CD4-positive, CD25-positive, alpha-beta regulatory T cell (primary cell): ENCODE data around the gene PCDHGA1. TPM values are rescaled to one million over a fixed set of nuclear protein-coding genes. Genes with fewer than 3 reads are reported as not detected.

Experiments
- ATAC-seq, 2 donors: fragments of 150-1000 bp; cut with Tn5 transposase; one replicate each; pipeline ENCODE4 v1.10.0; 2021; ENCODE audit warnings: low read depth in 2 of 2, moderate number of reproducible peaks in 2 of 2, moderate library complexity in 1 of 2
- DNase-seq, 3 donors: peaks; one replicate each; pipeline versions ENCODE4 v3.0.0 to v3.0.0-alpha.2; 2012 to 2022; ENCODE audit warnings: mixed read lengths in 1 of 3
- H3K27ac ChIP-seq: one replicate; pipeline ENCODE4 v1.7.0; 2013; ENCODE audit warnings: mild to moderate bottlenecking, low read length; ENCODE audit not compliant: insufficient read depth, poor library complexity, severe bottlenecking
- H3K27me3 ChIP-seq: one replicate; pipeline ENCODE4 v1.7.0; 2013; ENCODE audit warnings: low read length; ENCODE audit not compliant: control insufficient read depth, insufficient read depth
- H3K36me3 ChIP-seq: one replicate; pipeline ENCODE4 v1.7.0; 2013; ENCODE audit warnings: mild to moderate bottlenecking, low read length, moderate library complexity; ENCODE audit not compliant: control insufficient read depth, insufficient read depth
- H3K4me1 ChIP-seq: 2 replicates; pipeline ENCODE4 v1.7.0; 2013; ENCODE audit warnings: mild to moderate bottlenecking, low read length; ENCODE audit not compliant: insufficient read depth, control insufficient read depth, poor library complexity, severe bottlenecking
- H3K4me3 ChIP-seq: one replicate; pipeline ENCODE4 v1.7.0; 2013; ENCODE audit warnings: low read depth, mild to moderate bottlenecking, low read length, moderate library complexity
- H3K9me3 ChIP-seq, 2 experiments: 1 replicate in 1 of 2; 2 replicates in 1 of 2; pipeline ENCODE4 v1.7.0; 2013; ENCODE audit warnings: low read length in 2 of 2, mild to moderate bottlenecking in 1 of 2, moderate library complexity in 1 of 2; ENCODE audit not compliant: control insufficient read depth in 2 of 2
- H3K27ac Mint-ChIP-seq, 3 donors: one replicate each; pipeline ENCODE4 v1.8.0; 2020 to 2022; ENCODE audit warnings: mild to moderate bottlenecking in 3 of 3, mixed read lengths in 3 of 3, moderate library complexity in 2 of 3
- H3K27me3 Mint-ChIP-seq: one replicate; pipeline ENCODE4 v1.8.0; 2022; ENCODE audit warnings: mild to moderate bottlenecking, mixed read lengths
- H3K36me3 Mint-ChIP-seq: one replicate; pipeline ENCODE4 v1.8.0; 2020; ENCODE audit warnings: mixed read lengths
- H3K4me1 Mint-ChIP-seq, 4 donors: one replicate each; pipeline ENCODE4 v1.8.0; 2020 to 2022; ENCODE audit warnings: mixed read lengths in 4 of 4, mild to moderate bottlenecking in 1 of 4
- H3K4me3 Mint-ChIP-seq, 4 donors: one replicate each; pipeline ENCODE4 v1.8.0; 2020 to 2022; ENCODE audit warnings: mild to moderate bottlenecking in 4 of 4, mixed read lengths in 4 of 4, moderate library complexity in 3 of 4
- H3K9me3 Mint-ChIP-seq, 7 donors: one replicate each; pipeline ENCODE4 v1.8.0; 2020 to 2022; ENCODE audit warnings: mixed read lengths in 7 of 7, mild to moderate bottlenecking in 3 of 7, moderate library complexity in 2 of 7
- polyA plus RNA-seq, 4 donors: library from polyadenylated mRNA; unstranded; fragments of 300-500 nt; fragmentation: Illumina TruSeq; gene quantifications; one replicate each; pipeline ENCODE4 v1.2.3, GENCODE V29; 2021
- total RNA-seq: library from RNA; stranded (reverse); gene quantifications from one replicate; pipeline ENCODE4 v1.2.3, GENCODE V29; 2022

Gene PCDHGA1
- total and polyA plus RNA-seq, 5 donors from 2014 or later, result 0.06 to 0.10 TPM; not detected in 3

DNA sequence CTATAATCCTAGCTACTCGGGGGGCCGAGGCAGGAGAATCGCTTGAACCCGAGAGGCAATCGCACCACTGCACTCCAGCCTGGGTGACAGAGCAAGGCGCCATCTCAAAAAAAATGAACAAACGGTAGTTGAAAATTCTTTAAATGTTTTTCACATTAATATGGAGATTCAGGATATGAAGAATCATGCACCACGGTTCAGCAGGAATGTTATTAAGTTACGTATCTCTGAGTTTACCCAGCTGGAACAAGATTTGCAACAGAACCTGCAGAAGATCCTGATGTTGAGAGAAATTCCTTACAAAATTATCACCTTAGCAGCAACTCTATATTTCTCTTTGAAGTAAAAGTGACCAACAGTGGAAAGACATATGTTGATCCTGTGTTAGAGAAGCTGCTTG is 110.0 kb downstream of the PCDHGA1 start:
- Histone ChIP-seq H3K9me3 (no peaks in the 10 kb centered on the region), H3K4me3 (no peak overlapping the region), H3K27me3 (peaks cover 3% of the 10 kb centered on the region), H3K27ac (no peak overlapping the region), H3K36me3 (no peaks in the 10 kb centered on the region), H3K4me1 (no peaks in the 10 kb centered on the region)
- Mint-ChIP-seq H3K9me3 (peaks cover 0 to 3% (median 2%) of the 10 kb centered on the region in 7 donors), H3K4me3 (no peak overlapping the region), H3K36me3 (no peaks in the 10 kb centered on the region), H3K4me1 (no peaks in the 10 kb centered on the region), H3K27me3 (peaks cover 9% of the 10 kb centered on the region), H3K27ac (no peak overlapping the region)
- ATAC-seq (no peak), DNase-seq (no peak)

DNA sequence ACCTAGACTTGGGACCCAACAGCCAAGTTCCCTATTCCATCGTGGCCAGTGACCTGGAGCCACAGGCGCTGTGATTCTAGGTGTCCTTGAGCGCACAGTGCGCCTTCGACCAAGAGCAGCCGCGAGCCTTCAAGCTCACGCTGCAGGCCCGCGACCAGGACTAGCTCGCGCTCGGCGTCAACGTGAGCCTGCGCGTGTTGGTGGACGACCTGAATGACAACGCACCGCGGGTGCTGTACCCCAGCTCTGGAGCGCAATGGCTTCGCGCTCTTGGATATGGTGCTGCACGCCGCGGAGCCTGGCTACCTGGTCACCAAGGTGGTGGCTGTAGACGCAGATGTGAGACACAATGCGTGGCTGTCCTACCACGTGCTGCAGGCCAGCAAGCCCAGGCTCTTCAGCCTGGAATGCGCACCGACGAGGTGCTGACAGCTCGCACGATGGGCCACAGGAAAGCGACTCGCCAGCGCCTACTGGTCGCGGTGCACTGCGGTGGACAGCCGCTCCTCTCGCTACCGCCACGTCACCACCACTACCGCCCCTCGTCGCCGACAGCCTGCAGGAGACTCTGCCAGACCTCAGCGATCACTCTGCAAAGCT is 111.4 kb downstream of the PCDHGA1 start:
- no peak for ATAC-seq
- H3K27me3 ChIP-seq, result peaks cover 3% of the 10 kb centered on the region
- no peaks in the 10 kb centered on the region for H3K9me3 ChIP-seq
- Mint-ChIP-seq H3K9me3 (peaks cover 0 to 3% (median 2%) of the 10 kb centered on the region in 7 donors), H3K27me3 (peaks cover 7% of the 10 kb centered on the region), H3K4me3 (no peak overlapping the region), H3K4me1 (no peaks in the 10 kb centered on the region), H3K27ac (no peak overlapping the region), H3K36me3 (no peaks in the 10 kb centered on the region)
- H3K36me3 ChIP-seq, result no peaks in the 10 kb centered on the region
- no peak overlapping the region for H3K27ac ChIP-seq
- H3K4me1 ChIP-seq, result no peaks in the 10 kb centered on the region
- H3K4me3 ChIP-seq, result no peak overlapping the region
- no peak for DNase-seq

DNA sequence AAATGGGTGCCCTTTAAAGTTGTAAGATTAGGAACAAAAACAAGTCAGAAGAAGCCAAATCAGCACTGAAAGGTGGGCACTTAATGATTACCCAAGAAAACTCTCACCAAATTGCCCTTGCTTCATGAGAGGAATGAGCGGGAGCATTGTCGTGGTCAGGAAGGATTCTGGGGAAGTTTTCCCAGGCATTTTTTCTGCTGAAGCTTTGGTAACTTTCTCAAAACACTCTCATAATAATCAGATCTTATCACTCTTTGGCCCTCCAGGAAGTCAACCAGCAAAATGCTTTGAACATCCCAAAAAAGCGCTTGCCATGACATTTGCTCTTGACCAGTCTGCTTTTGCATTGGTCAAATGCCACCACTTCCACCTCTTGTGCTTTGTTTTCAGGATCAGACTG is 135.0 kb downstream of the PCDHGA1 start:
- Histone ChIP-seq H3K4me1 (no peaks in the 10 kb centered on the region), H3K27ac (no peak overlapping the region), H3K9me3 (no peaks in the 10 kb centered on the region), H3K4me3 (no peak overlapping the region), H3K27me3 (peaks cover 2% of the 10 kb centered on the region), H3K36me3 (no peaks in the 10 kb centered on the region)
- Mint-ChIP-seq H3K4me3 (no peak overlapping the region), H3K4me1 (no peaks in the 10 kb centered on the region), H3K9me3 (peaks cover 0 to 9% (median 3%) of the 10 kb centered on the region in 7 donors), H3K27me3 (peaks cover 5% of the 10 kb centered on the region), H3K27ac (no peak overlapping the region), H3K36me3 (no peaks in the 10 kb centered on the region)
- ATAC-seq (no peak), DNase-seq (no peak)

DNA sequence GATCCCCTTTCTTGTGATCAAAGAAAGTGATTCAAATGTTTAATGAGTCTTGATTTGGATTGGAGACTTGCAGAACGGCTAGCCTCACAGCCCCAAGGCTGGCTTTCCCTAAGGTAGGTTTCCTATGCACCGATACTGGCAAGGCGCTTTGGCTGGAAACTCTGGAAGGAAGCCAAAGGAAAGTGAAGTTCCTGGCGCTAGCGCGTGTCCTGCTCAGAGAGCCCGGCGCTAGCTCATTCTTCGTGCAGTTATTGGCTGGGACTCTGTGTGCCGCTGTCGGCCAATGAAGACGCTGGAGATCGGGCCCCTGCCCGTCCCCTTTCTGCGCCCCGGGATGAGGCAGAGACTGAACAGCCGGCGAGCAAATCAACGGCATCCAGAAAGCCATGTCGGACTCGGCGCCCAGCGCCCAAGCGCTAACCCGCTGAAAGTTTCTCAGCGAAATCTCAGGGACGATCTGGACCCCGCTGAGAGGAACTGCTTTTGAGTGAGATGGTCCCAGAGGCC is 145.4 kb downstream of the PCDHGA1 start, which contains the start of gene PCDHGC3:
Gene PCDHGC3 (plus strand): TSS at position 342 of the 507 bp plus-strand sequence. CDS start 151 bp downstream, at position 493.
- H3K4me1 Mint-ChIP-seq, result peaks cover 0 to 22% (median 10%) of the 10 kb centered on the region in 4 donors
- Histone ChIP-seq H3K27ac (no peak within 1 kb of the TSS), H3K9me3 (no peaks in the 10 kb centered on the region), H3K4me3 (peak within 1 kb of the TSS; percentile 32), H3K4me1 (peaks cover 17% of the 10 kb centered on the region), H3K36me3 (no peaks in the 10 kb centered on the region), H3K27me3 (peaks cover 47% of the 10 kb centered on the region)
- H3K36me3 Mint-ChIP-seq, result no peaks in the 10 kb centered on the region
- peak within 1 kb of the TSS in 1 of 3 donors; percentile 44 for H3K27ac Mint-ChIP-seq
- H3K4me3 Mint-ChIP-seq, result peak within 1 kb of the TSS; percentile 4 to 90 (median 81)
- DNase-seq (peak in 1 of 3 donors; percentile 28), ATAC-seq (peak; percentile 58 to 59)
- peaks cover 67% of the 10 kb centered on the region for H3K27me3 Mint-ChIP-seq
- peaks cover 0 to 1% (median 0%) of the 10 kb centered on the region in 7 donors for H3K9me3 Mint-ChIP-seq

DNA sequence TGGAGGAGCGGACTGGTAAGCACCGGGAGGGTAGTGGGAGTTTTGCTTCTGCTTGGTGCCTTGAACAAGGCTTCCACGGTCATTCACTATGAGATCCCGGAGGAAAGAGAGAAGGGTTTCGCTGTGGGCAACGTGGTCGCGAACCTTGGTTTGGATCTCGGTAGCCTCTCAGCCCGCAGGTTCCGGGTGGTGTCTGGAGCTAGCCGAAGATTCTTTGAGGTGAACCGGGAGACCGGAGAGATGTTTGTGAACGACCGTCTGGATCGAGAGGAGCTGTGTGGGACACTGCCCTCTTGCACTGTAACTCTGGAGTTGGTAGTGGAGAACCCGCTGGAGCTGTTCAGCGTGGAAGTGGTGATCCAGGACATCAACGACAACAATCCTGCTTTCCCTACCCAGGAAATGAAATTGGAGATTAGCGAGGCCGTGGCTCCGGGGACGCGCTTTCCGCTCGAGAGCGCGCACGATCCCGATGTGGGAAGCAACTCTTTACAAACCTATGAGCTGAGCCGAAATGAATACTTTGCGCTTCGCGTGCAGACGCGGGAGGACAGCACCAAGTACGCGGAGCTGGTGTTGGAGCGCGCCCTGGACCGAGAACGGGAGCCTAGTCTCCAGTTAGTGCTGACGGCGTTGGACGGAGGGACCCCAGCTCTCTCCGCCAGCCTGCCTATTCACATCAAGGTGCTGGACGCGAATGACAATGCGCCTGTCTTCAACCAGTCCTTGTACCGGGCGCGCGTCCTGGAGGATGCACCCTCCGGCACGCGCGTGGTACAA is 146.0 kb downstream of the PCDHGA1 start:
- DNase-seq (peak in 1 of 3 donors; percentile 10), ATAC-seq (peak in 1 of 2 donors; percentile 16)
- Mint-ChIP-seq H3K27ac (peak overlapping the region in 1 of 3 donors; percentile 44), H3K36me3 (no peaks in the 10 kb centered on the region), H3K4me1 (peaks cover 0 to 22% (median 10%) of the 10 kb centered on the region in 4 donors), H3K4me3 (peak overlapping the region; percentile 4 to 90 (median 81)), H3K9me3 (peaks cover 0 to 1% (median 0%) of the 10 kb centered on the region in 7 donors), H3K27me3 (peaks cover 71% of the 10 kb centered on the region)
- peaks cover 17% of the 10 kb centered on the region for H3K4me1 ChIP-seq
- peaks cover 50% of the 10 kb centered on the region for H3K27me3 ChIP-seq
- H3K4me3 ChIP-seq, result peak overlapping the region; percentile 32
- H3K36me3 ChIP-seq, result no peaks in the 10 kb centered on the region
- H3K27ac ChIP-seq, result no peak overlapping the region
- no peaks in the 10 kb centered on the region for H3K9me3 ChIP-seq

DNA sequence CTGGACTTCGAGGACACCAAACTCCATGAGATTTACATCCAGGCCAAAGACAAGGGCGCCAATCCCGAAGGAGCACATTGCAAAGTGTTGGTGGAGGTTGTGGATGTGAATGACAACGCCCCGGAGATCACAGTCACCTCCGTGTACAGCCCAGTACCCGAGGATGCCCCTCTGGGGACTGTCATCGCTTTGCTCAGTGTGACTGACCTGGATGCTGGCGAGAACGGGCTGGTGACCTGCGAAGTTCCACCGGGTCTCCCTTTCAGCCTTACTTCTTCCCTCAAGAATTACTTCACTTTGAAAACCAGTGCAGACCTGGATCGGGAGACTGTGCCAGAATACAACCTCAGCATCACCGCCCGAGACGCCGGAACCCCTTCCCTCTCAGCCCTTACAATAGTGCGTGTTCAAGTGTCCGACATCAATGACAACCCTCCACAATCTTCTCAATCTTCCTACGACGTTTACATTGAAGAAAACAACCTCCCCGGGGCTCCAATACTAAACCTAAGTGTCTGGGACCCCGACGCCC is 146.8 kb downstream of the PCDHGA1 start:
- Histone ChIP-seq H3K27me3 (peaks cover 50% of the 10 kb centered on the region), H3K4me3 (no peak overlapping the region), H3K9me3 (no peaks in the 10 kb centered on the region), H3K4me1 (peaks cover 17% of the 10 kb centered on the region), H3K36me3 (no peaks in the 10 kb centered on the region), H3K27ac (no peak overlapping the region)
- Mint-ChIP-seq H3K27me3 (peaks cover 71% of the 10 kb centered on the region), H3K4me1 (peaks cover 0 to 22% (median 10%) of the 10 kb centered on the region in 4 donors), H3K27ac (no peak overlapping the region), H3K4me3 (peak overlapping the region in 2 of 4 donors; percentile 80 to 82), H3K9me3 (peaks cover 0 to 1% (median 0%) of the 10 kb centered on the region in 7 donors), H3K36me3 (no peaks in the 10 kb centered on the region)
- DNase-seq, result no peak
- ATAC-seq, result no peak

DNA sequence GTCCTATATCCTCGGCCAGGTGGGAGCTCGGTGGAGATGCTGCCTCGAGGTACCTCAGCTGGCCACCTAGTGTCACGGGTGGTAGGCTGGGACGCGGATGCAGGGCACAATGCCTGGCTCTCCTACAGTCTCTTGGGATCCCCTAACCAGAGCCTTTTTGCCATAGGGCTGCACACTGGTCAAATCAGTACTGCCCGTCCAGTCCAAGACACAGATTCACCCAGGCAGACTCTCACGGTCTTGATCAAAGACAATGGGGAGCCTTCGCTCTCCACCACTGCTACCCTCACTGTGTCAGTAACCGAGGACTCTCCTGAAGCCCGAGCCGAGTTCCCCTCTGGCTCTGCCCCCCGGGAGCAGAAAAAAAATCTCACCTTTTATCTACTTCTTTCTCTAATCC is 147.5 kb downstream of the PCDHGA1 start:
- ATAC-seq (no peak), DNase-seq (no peak)
- Histone ChIP-seq H3K27me3 (peaks cover 50% of the 10 kb centered on the region), H3K4me3 (no peak overlapping the region), H3K9me3 (no peaks in the 10 kb centered on the region), H3K27ac (no peak overlapping the region), H3K4me1 (peaks cover 17% of the 10 kb centered on the region), H3K36me3 (no peaks in the 10 kb centered on the region)
- Mint-ChIP-seq H3K27me3 (peaks cover 74% of the 10 kb centered on the region), H3K4me3 (no peak overlapping the region), H3K4me1 (peaks cover 0 to 22% (median 10%) of the 10 kb centered on the region in 4 donors), H3K9me3 (peaks cover 0 to 2% (median 0%) of the 10 kb centered on the region in 7 donors), H3K27ac (no peak overlapping the region), H3K36me3 (no peaks in the 10 kb centered on the region)
